ENCODE results near the gene RGCC.

GRCh38 chr13:41452462-41452861, 4.9 kb upstream of the RGCC start:
- TF ChIP-seq POLR2A (IDR thresholded peaks at IDR 0.05) (no peak), CTCF (IDR thresholded peaks at IDR 0.05) (no peak)

All from stomach (tissue), 4 donors.